ENCODE measurements around the gene TSPAN32. TPM values are rescaled to one million over a fixed set of nuclear protein-coding genes. Genes with fewer than 3 reads are reported as not detected.
A peak's percentile ranks its signal among the peaks of the same experiment; 100 is the strongest.

Gene TSPAN32
- polyA plus RNA-seq, 4 donors = 1.9 to 3.4 (median 2.1) TPM

GRCh38 chr11:2313051-2313951 is 11.5 kb downstream of the TSPAN32 start:
- DNase-seq (ENCODE audit: low read depth in 4 of 4, low spot score in 2 of 4) = no peak

- DNase-seq (ENCODE audit: low read depth in 4 of 4, low spot score in 2 of 4) = no peak
Observed at GRCh38 chr11:2314136-2314524, 12.3 kb downstream of the TSPAN32 start.

- peak in 2 of 4 donors; percentile 71 to 86 for DNase-seq (ENCODE audit: low read depth in 4 of 4, low spot score in 2 of 4)
Observed at GRCh38 chr11:2314525-2315394, 12.9 kb downstream of the TSPAN32 start.

GRCh38 chr11:2315395-2316168 is 13.8 kb downstream of the TSPAN32 start:
- DNase-seq (ENCODE audit: low read depth in 4 of 4, low spot score in 2 of 4) = no peak

DNA sequence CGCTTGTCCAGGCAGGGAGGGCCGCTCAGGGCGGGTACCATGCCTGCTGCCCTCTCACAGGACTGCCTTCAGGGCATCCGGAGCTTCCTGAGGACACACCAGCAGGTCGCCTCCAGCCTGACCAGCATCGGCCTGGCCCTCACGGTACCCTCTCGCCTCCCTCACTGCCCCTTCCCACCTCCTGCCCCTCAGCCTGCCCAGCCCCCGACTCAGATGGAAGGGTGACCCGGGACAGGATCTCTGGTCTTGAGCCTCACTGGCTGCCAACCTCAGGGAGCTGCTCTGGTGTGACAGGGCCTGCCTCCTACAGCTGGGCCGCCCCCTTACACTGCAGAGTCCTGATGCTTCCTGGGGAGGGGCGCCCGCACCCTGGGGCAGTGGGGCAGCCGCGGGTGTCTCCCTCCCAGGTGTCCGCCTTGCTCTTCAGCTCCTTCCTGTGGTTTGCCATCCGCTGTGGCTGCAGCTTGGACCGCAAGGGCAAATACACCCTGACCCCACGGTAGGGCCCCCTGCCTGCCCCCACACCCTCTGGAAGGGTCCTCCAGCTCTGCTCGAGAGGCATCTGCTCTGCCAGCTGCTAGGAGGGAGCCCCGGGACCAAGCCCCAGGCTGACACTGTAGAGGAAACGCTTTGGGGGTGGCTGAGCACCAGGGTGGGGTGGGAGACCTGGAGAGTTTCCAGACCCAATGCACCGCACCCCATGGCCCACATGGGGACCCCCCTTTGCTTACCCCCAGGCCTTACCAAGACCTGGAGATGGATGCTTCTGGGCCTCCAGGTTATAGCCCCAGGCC is 14.6 kb downstream of the TSPAN32 start:
- DNase-seq (ENCODE audit: low read depth in 4 of 4, low spot score in 2 of 4) = no peak

GRCh38 chr11:2316963-2317244 is 15.1 kb downstream of the TSPAN32 start:
- DNase-seq (ENCODE audit: low read depth in 4 of 4, low spot score in 2 of 4) = no peak

GRCh38 chr11:2317354-2318050 is 15.7 kb downstream of the TSPAN32 start:
- DNase-seq (ENCODE audit: low read depth in 4 of 4, low spot score in 2 of 4) = no peak

GRCh38 chr11:2318123-2318522 is 16.3 kb downstream of the TSPAN32 start:
- DNase-seq (ENCODE audit: low read depth in 4 of 4, low spot score in 2 of 4) = no peak

DNA sequence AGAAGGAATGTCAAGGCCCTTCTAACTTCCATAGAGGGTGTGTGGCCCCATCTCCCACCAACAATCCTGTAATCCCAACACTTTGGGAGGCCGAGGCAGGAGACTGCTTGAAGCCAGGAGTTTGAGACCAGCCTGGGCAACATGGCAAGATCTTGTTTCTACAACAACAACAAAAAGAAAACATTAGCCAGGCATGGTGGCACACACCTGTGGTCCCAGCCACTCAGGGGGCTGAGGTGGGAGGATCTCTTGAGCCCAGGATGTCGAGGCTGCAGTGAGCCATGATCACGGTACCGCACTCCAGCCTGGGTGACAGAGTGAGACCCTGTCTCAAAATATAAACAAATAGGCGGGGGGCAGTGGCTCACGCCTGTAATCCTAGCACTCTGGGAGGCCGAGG is 16.9 kb downstream of the TSPAN32 start:
- DNase-seq (ENCODE audit: low read depth in 4 of 4, low spot score in 2 of 4) = no peak

- DNase-seq (ENCODE audit: low read depth in 4 of 4, low spot score in 2 of 4) = no peak
Observed at GRCh38 chr11:2319791-2320472, 18.1 kb downstream of the TSPAN32 start.

GRCh38 chr11:2320568-2321310 is 18.9 kb downstream of the TSPAN32 start:
- DNase-seq (ENCODE audit: low read depth in 4 of 4, low spot score in 2 of 4) = no peak

DNA sequence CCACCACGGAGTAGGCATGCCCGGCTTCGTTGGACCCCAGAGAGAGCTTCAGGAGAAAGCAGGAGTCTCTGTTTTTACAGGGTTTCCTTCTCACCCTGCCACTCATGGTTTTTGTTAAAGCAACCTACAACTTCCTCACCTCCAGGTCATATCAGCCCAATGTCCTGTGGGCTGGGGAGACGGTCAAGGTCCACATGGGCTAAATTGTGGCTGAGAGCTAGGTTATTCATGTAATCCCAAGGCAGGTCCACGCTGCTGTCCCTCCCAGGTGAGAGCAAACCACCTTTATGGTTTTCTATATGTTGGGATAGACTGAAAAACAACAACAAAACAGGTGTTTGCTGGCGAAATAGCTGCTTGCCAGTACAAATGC is 19.5 kb downstream of the TSPAN32 start:
- DNase-seq (ENCODE audit: low read depth in 4 of 4, low spot score in 2 of 4) = no peak

GRCh38 chr11:2325123-2325522 is 23.3 kb downstream of the TSPAN32 start:
- no peak for DNase-seq (ENCODE audit: low read depth in 4 of 4, low spot score in 2 of 4)

DNA sequence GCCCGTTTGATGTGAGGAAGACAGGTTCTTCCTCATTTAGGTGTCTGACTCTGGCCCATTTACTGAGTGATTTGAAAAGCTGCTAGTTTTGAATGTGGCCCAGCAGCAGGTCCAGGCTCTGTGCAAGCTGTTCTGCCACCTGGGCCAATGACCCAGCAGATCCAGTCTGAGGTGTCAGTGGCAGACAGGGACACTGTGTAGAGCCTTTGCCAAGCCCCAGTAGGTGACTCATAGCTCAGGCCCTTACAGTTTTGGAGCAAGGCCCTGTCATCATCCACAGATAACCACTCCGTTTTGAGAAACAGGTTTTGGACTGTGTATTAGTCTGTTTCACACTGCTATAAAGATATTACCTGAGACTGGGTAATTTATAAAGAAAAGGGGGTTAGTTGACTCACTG is 23.9 kb downstream of the TSPAN32 start:
- no peak for DNase-seq (ENCODE audit: low read depth in 4 of 4, low spot score in 2 of 4)

DNA sequence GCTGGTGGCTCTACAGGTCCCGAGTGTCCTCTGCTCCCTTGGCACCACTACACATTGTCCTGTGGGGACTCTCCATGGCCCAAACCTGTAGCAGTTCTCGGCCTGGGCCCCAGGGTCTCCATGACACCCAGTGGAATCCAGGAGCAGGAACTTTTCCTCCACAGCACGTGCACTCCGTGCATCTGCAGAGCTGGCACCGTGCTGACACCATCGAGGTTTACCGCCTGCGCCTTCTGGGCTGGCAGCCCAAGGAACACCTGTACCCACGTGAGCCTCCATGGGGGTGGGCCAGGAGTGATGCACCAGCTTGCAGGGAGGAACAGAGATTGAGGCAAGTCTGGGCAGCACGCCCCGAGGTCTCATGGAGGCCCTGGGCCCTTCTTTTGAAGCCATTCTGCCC is 25.2 kb downstream of the TSPAN32 start:
- DNase-seq (ENCODE audit: low read depth in 4 of 4, low spot score in 2 of 4) = no peak

GRCh38 chr11:2328021-2328420 is 26.2 kb downstream of the TSPAN32 start:
- DNase-seq (ENCODE audit: low read depth in 4 of 4, low spot score in 2 of 4) = no peak

- DNase-seq (ENCODE audit: low read depth in 4 of 4, low spot score in 2 of 4) = no peak
Observed at GRCh38 chr11:2328656-2329354, 27.0 kb downstream of the TSPAN32 start.

DNA sequence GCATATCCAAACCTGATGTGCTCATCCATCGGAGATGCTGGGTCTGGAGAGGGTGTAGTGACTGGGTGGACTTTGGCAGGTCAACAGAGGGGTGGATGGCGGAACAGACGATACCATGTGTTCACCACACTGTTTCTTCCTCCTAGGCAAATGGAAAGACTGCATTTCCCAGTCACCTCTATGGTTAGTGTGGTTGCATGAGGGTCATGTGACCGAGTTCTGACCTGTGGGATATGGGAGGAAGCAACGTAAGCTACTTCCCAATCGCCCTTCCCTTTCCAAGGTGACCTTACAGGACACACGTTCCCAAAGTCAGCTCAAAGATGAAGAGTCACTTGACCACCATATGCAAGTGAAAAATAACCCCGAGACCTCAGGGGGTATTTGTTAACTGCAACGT is 27.7 kb downstream of the TSPAN32 start:
- no peak for DNase-seq (ENCODE audit: low read depth in 4 of 4, low spot score in 2 of 4)

Measured in left renal cortex interstitium (tissue), 4 donors.